Activated CD8-positive, alpha-beta memory T cell treated with anti-CD3 and anti-CD28 coated beads, Interleukin-2, amount 50 U/mL, for 1 hour (primary cell): ENCODE data around the gene DNM2.
"Not testable (repeated sequence)": the region's sequence is repeated elsewhere in the genome, so short reads cannot be mapped to it uniquely, and the experiment has no call there.

Experiments used
- DNase-seq: peaks from one replicate; pipeline ENCODE4 v3.0.0-alpha.2; 2020; ENCODE audit errors: extremely low read depth

DNM2 gene

GRCh38 chr19:10752237-10752912 lies 34.5 kb downstream of the DNM2 start:
- DNase-seq: no peak

DNA sequence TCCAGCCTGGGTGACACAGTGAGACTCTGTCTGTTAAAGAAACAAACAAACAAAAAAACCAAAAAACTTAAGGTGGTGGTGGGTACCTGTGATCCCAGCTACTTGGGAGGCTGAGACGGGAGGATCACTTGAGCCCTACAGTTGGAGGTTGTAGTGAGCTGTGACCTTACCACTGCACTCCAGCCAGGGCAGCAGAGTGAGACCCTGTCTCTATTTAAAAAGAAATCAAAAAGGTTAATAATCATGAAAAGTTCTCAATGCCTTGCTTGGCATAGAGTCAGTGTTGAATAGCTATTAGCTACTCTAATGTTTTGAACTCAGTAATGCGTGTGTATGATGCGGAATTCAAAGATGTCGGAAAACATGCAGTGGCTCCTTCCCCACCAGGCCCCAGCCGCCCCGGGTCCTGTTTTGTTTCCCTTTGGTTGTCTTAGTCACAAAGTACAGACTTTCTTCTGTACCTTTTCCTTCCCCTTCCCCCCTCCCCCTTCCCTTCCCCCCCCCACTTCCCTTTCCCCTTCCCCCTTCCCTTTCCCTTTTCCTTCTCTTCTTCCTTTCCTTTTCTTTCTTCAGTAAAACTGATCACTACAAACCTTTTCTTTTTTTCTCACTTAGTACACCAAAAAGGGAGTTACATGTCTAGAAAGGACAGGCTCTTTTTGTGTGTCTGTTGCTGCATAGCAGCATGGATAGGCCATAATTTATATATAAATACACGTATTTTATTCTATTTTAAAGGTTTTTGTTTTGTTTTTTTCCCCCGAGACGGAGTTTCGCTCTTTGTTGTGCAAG lies 35.2 kb downstream of the DNM2 start:
- no peak for DNase-seq

GRCh38 chr19:10756371-10756770 lies 38.5 kb downstream of the DNM2 start:
- no peak for DNase-seq

- DNase-seq: no peak
These were observed 38.9 kb downstream of the DNM2 start for GRCh38 chr19:10756791-10757190.

DNA sequence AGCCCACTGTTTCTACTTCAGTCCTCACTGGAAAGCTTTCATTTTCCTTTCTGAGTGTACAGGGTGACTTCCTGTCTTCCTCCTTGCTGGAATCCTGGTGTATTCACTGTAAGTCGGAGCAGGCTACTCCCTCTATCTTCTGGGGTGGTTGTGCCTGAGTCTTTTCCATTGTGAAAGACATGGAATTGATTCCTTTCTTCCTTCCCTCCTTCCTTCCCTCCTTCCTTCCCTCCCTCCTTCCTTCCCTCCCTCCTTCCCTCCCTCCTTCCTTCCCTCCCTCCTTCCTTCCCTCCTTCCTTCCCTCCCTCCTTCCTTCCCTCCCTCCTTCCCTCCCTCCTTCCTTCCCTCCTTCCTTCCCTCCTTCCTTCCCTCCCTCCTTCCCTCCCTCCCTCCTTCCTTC lies 40.2 kb downstream of the DNM2 start:
- not testable (repeated sequence) for DNase-seq

DNA sequence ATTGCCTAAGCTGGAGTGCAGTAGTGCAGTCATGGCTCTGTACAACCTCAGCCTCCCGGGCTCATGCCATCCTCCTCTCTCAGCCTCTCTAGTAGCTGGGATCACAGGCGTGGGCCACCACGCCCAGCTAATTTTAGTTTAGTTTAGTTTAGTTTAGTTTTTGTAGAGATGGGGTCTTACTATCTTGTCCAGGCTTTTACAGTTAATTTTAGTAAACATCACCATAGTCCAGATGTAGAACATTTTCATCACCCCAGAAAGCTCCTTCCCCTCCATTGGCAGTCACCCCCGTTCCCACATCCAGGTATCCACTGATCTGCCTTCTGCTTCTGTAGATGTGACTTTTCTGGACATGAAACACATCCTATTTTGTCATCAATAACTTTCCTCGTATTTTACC lies 41.1 kb downstream of the DNM2 start:
- DNase-seq: no peak

GRCh38 chr19:10760273-10760944 lies 42.5 kb downstream of the DNM2 start:
- DNase-seq: no peak

- no peak for DNase-seq
These were observed 43.8 kb downstream of the DNM2 start for GRCh38 chr19:10761443-10762250.

- DNase-seq: no peak
These were observed 44.8 kb downstream of the DNM2 start for GRCh38 chr19:10762656-10763055.

DNA sequence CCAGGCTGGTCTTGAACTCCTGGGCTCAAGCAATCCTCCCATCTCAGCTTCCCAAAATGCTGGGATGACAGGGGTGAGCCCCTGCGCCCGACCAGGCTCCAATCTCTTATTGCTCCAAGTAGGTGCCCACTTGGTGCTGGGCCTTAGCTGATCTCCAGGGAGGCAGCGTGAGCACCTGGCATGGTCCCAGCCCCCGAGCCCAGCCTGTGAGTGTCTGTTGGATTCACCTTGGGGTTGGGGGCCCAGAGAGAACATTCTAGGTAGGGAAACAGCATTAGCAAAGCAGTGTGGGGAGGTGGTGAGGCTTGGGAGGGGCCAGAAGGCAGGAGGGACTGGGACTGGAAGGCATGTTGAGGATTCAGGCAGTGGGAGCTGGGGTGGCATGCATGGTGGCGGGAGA lies 45.5 kb downstream of the DNM2 start:
- DNase-seq: no peak

GRCh38 chr19:10763828-10764339 lies 46.0 kb downstream of the DNM2 start:
- DNase-seq: no peak

GRCh38 chr19:10764340-10764894 lies 46.5 kb downstream of the DNM2 start:
- no peak for DNase-seq

DNA sequence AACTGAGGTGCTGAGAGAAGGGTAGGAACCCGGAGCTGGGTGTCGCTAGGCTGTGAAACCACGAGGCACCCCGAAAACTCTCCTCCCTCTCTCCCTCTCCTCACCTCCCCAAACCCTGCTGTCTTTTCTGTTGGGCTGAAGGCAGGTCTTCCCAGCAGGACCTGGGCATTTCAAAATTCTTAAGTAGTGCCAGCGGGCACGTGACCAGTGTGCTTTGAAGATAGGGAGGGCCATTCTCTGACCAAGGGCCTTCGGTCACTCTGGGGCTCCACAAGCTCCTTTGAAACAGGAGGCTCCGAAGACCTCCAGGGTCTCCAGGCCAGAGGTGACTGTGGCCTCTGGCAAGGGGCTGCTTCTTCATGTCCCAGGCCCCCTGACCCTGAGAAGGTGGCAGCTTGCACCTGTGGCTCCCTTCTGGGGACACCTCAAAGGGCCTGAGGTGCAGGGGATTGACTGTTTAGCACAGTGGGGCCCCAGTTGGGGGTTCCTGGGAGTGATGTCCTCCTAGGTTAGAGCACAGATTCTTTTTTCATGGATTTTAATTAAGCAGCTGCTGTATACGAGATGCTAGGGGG lies 48.3 kb downstream of the DNM2 start:
- DNase-seq: no peak

- no peak for DNase-seq
These were observed 48.9 kb downstream of the DNM2 start for GRCh38 chr19:10766671-10767201.

DNA sequence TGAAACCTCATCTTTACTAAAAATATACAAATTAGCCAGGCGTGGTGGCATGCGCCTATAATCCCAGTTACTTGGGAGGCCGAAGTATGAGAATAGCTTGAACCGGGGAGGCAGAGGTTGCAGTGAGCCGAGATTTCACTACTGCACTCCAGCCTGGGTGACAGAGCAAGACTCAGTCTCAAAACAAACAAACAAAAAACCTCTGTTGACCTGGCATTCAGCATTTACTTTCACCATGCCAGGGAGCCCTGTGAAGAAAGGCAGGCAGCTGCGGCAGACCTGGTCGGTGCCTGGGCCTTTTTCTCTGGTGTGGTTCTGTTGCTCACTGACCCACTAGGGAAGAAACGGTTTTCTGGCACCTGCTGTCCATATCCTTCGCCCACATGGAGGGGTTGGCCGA lies 49.8 kb downstream of the DNM2 start:
- no peak for DNase-seq

GRCh38 chr19:10768369-10768768 lies 50.5 kb downstream of the DNM2 start:
- no peak for DNase-seq

DNA sequence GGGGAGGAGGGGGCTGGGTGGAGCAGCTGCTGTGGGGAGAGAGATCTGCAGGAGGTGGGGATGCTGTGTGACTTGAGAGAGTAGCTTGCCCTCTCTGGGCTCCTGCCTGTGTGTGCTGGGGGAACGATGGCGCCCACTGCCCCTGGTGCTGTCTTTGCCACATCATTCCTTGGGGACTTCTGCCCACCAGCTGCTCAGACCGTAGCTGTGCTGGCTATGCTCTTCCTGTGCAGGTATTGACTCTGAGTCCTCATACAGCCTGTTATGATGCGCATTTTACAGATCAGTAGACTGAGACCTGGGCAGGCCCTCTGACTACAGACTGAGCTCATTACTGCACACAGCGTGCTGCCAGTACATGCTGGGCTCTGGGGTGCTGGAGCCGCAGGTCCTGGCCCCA lies 51.1 kb downstream of the DNM2 start:
- no peak for DNase-seq

DNA sequence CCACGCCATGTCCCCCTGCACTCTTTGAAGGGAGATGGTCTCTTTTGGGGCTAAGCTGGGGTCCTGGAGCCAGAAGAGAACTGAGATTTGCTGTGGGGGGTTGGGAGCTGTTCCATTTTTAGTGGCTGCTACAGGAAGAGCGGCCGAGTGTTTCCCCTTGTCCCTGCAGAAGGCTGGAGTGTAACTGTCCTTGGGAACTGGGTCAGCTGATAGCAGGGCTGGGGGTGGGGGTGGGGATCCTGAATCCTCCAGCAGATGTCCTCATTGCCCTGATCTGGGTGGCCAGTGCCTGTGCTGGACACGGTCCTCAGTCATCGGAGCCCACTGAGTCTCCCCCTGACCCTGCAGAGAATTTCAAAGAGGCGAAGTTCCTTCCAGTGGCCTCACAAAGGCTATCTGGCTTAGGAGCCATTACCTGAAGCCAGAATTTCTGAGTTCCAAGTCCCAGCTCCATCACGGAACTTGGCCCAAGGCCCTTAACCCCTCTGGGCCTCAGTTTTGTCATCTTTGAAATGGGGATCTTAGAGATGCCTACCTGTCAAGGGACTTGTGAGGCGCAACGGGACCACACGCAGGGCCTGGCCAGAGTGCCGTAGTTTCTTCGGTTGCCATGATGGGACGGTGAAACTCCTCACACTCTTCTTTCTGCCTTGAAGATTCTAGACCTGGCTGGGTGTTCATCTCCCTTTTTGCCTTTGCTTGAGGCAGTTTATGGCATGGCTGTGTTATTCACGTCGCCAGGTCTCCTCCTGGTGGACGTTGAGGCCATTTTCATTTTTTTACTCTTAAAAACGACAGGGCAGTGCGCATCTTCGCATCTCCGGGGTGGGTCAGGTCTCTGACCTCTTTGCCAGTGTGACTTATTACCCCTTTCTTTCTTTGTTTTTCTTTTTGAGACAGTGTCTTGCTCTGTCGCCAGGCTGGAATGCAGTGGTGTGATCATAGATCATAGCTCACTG lies 51.9 kb downstream of the DNM2 start:
- DNase-seq: no peak

- no peak for DNase-seq
These were observed 56.1 kb downstream of the DNM2 start for GRCh38 chr19:10773969-10774368.

DNA sequence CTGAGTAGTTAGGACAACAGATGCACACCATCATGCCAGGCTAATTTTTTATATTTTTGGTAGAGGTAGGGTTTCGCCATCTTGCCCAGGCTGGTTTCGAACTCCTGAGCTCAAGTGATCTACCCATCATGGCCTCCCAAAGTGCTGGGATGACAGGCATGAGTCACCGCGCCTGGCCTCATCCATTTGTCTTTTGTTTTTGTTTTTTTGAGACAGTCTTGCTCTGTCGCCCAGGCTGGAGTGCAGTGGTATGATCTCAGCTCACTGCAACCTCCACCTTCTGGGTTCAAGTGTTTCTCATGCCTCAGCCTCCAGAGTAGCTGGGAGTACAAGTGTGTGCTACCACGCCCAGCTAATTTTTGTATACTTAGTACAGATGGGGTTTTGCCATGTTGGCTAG lies 57.0 kb downstream of the DNM2 start:
- DNase-seq: no peak
